ENCODE measurements around the gene PRKCI.

Gene PRKCI

DNA sequence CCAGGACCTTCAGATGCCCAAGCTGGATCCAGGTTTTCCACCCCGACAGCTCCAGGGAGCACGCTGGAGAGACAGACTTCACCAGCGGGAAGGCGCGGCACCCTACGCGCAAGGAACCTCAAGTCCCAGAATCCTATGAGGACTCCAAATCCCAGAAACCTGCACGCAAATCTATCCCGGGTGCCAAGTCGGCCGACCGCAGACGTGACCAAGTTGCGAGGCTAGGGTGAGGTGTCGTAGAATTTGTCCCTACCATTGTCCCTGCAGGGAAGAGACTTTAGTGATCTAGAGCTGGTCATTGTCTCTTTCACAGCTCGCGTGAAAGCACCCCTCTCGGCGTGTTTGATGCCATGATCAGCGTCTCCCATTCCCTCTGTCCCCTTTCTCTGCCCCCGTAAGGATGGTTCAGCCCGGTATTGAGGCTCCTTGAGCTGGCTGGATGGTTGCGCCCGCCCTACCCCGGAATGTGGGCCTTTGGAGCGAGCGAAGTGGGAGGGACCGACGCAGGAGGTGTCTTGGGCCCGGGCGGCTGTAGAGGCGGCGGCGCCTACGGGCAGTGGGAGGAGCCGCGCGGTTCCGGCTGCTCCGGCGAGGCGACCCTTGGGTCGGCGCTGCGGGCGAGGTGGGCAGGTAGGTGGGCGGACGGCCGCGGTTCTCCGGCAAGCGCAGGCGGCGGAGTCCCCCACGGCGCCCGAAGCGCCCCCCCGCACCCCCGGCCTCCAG is at the start of gene PRKCI (continued):
- TF ChIP-seq, protein P1, sequence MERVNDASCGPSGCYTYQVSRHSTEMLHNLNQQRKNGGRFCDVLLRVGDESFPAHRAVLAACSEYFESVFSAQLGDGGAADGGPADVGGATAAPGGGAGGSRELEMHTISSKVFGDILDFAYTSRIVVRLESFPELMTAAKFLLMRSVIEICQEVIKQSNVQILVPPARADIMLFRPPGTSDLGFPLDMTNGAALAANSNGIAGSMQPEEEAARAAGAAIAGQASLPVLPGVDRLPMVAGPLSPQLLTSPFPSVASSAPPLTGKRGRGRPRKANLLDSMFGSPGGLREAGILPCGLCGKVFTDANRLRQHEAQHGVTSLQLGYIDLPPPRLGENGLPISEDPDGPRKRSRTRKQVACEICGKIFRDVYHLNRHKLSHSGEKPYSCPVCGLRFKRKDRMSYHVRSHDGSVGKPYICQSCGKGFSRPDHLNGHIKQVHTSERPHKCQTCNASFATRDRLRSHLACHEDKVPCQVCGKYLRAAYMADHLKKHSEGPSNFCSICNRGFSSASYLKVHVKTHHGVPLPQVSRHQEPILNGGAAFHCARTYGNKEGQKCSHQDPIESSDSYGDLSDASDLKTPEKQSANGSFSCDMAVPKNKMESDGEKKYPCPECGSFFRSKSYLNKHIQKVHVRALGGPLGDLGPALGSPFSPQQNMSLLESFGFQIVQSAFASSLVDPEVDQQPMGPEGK (tag by site-specific recombination; IDR thresholded peaks at IDR 0.05), result 0 out of 2 replicates have a peak, but pooled peaks have one; percentile 38
- TF ChIP-seq, protein P2, sequence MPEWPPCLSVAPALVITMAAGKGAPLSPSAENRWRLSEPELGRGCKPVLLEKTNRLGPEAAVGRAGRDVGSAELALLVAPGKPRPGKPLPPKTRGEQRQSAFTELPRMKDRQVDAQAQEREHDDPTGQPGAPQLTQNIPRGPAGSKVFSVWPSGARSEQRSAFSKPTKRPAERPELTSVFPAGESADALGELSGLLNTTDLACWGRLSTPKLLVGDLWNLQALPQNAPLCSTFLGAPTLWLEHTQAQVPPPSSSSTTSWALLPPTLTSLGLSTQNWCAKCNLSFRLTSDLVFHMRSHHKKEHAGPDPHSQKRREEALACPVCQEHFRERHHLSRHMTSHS (tag by site-specific recombination; IDR thresholded peaks at IDR 0.05), result no peak
- TF ChIP-seq ZNF791 (tag by site-specific recombination; IDR thresholded peaks at IDR 0.05) (no peak), SCRT1 (tag by site-specific recombination; IDR thresholded peaks at IDR 0.05; ENCODE audit: borderline replicate concordance) (no peak), HOXC10 (CRISPR knock-in tag; IDR thresholded peaks at IDR 0.05) (no peak)

DNA sequence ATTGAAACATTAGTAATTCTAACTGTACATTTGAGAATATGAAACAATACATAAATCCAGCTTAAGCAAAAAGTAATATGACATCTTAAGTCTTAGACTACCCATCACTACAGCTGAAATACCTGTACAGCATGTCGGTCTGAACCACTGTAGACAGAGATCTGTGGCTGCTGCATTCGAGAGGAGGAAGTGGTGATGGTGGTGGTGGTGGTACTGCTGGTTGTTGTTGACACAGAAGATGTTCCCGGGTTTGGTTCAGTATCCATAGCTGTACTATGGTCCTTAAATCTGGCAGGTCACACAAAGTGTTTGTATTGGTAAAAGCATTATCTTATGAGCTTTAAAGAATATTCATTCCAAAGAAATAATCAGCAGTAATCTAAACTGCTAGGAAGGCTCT is 43.6 kb upstream of the PRKCI start:
- CTCF ChIA-PET, result interaction anchor here (0.6 to 1.1 kb wide), 3 partner anchors 22 to 207 kb away, joined by 3 read pairs; no protein-coding TSS in a partner anchor
- H3K9me3 ChIP-seq (ENCODE audit: control insufficient read depth, insufficient read depth, low read depth, low read length), result no peaks in the 10 kb centered on the region
- peaks cover 26 to 49% of the 10 kb centered on the region in 2 experiments for H3K36me3 ChIP-seq (ENCODE audit: control insufficient read depth in 2 of 2, insufficient read depth in 1 of 2, low read length in 2 of 2)
- POLR2A ChIA-PET, result interaction anchor here (0.7 kb wide), 1 partner anchor 87 kb away, joined by 4 read pairs; no protein-coding TSS in a partner anchor
- no peak overlapping the region for H3K27ac ChIP-seq (ENCODE audit: extremely low read depth, low read depth, low read length)
- no peak overlapping the region for H3K4me3 ChIP-seq (ENCODE audit: low read depth, low read length)
- no peaks in the 10 kb centered on the region for H3K4me1 ChIP-seq (ENCODE audit: control insufficient read depth, insufficient read depth, low read length)
- TF ChIP-seq ZNF843 (tag by site-specific recombination; IDR thresholded peaks at IDR 0.05) (no peak), ZNF416 (tag by site-specific recombination; IDR thresholded peaks at IDR 0.05) (no peak), ZNF501 (tag by site-specific recombination; IDR thresholded peaks at IDR 0.05) (no peak), ZNF16 (tag by site-specific recombination; IDR thresholded peaks at IDR 0.05; ENCODE audit: low read depth) (no peak), YY1 (tag by site-specific recombination; IDR thresholded peaks at IDR 0.05) (no peak), KLF10 (tag by site-specific recombination; IDR thresholded peaks at IDR 0.05) (no peak), ZNF23 (tag by site-specific recombination; IDR thresholded peaks at IDR 0.05; ENCODE audit: borderline replicate concordance) (no peak), ZNF433 (tag by site-specific recombination; IDR thresholded peaks at IDR 0.05; ENCODE audit: low read depth) (no peak), ZNF311 (tag by site-specific recombination; IDR thresholded peaks at IDR 0.05; ENCODE audit: borderline replicate concordance) (no peak), ZNF239 (tag by site-specific recombination; IDR thresholded peaks at IDR 0.05) (no peak), ZSCAN23 (tag by site-specific recombination; IDR thresholded peaks at IDR 0.05) (no peak), ZNF248 (tag by site-specific recombination; IDR thresholded peaks at IDR 0.05) (no peak)
- TF ChIP-seq, protein P3, sequence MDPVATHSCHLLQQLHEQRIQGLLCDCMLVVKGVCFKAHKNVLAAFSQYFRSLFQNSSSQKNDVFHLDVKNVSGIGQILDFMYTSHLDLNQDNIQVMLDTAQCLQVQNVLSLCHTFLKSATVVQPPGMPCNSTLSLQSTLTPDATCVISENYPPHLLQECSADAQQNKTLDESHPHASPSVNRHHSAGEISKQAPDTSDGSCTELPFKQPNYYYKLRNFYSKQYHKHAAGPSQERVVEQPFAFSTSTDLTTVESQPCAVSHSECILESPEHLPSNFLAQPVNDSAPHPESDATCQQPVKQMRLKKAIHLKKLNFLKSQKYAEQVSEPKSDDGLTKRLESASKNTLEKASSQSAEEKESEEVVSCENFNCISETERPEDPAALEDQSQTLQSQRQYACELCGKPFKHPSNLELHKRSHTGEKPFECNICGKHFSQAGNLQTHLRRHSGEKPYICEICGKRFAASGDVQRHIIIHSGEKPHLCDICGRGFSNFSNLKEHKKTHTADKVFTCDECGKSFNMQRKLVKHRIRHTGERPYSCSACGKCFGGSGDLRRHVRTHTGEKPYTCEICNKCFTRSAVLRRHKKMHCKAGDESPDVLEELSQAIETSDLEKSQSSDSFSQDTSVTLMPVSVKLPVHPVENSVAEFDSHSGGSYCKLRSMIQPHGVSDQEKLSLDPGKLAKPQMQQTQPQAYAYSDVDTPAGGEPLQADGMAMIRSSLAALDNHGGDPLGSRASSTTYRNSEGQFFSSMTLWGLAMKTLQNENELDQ (tag by site-specific recombination; IDR thresholded peaks at IDR 0.05; ENCODE audit: low read depth), result no peak
- TF ChIP-seq, protein P4, sequence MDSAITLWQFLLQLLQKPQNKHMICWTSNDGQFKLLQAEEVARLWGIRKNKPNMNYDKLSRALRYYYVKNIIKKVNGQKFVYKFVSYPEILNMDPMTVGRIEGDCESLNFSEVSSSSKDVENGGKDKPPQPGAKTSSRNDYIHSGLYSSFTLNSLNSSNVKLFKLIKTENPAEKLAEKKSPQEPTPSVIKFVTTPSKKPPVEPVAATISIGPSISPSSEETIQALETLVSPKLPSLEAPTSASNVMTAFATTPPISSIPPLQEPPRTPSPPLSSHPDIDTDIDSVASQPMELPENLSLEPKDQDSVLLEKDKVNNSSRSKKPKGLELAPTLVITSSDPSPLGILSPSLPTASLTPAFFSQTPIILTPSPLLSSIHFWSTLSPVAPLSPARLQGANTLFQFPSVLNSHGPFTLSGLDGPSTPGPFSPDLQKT (IDR thresholded peaks at IDR 0.05; ENCODE audit: borderline replicate concordance, low read depth, low read length), result no peak
- TF ChIP-seq, protein P5, sequence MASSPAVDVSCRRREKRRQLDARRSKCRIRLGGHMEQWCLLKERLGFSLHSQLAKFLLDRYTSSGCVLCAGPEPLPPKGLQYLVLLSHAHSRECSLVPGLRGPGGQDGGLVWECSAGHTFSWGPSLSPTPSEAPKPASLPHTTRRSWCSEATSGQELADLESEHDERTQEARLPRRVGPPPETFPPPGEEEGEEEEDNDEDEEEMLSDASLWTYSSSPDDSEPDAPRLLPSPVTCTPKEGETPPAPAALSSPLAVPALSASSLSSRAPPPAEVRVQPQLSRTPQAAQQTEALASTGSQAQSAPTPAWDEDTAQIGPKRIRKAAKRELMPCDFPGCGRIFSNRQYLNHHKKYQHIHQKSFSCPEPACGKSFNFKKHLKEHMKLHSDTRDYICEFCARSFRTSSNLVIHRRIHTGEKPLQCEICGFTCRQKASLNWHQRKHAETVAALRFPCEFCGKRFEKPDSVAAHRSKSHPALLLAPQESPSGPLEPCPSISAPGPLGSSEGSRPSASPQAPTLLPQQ (tag by site-specific recombination; IDR thresholded peaks at IDR 0.05), result no peak
- TF ChIP-seq, protein P6, sequence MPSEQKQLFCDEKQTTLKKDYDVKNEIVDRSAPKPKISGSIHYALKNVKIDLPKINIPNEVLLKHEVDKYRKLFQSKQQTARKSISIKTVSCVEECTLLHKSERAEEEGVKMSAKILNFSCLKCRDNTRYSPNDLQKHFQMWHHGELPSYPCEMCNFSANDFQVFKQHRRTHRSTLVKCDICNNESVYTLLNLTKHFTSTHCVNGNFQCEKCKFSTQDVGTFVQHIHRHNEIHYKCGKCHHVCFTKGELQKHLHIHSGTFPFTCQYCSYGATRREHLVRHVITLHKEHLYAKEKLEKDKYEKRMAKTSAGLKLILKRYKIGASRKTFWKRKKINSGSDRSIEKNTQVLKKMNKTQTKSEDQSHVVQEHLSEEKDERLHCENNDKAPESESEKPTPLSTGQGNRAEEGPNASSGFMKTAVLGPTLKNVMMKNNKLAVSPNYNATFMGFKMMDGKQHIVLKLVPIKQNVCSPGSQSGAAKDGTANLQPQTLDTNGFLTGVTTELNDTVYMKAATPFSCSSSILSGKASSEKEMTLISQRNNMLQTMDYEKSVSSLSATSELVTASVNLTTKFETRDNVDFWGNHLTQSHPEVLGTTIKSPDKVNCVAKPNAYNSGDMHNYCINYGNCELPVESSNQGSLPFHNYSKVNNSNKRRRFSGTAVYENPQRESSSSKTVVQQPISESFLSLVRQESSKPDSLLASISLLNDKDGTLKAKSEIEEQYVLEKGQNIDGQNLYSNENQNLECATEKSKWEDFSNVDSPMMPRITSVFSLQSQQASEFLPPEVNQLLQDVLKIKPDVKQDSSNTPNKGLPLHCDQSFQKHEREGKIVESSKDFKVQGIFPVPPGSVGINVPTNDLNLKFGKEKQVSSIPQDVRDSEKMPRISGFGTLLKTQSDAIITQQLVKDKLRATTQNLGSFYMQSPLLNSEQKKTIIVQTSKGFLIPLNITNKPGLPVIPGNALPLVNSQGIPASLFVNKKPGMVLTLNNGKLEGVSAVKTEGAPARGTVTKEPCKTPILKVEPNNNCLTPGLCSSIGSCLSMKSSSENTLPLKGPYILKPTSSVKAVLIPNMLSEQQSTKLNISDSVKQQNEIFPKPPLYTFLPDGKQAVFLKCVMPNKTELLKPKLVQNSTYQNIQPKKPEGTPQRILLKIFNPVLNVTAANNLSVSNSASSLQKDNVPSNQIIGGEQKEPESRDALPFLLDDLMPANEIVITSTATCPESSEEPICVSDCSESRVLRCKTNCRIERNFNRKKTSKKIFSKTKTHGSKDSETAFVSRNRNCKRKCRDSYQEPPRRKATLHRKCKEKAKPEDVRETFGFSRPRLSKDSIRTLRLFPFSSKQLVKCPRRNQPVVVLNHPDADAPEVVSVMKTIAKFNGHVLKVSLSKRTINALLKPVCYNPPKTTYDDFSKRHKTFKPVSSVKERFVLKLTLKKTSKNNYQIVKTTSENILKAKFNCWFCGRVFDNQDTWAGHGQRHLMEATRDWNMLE (tag by site-specific recombination; conservative IDR thresholded peaks at IDR 0.05; ENCODE audit: low read depth), result no peak

Measured in HEK293 (cell line).